ENCODE results near the gene CST5. TPM values are rescaled to one million over a fixed set of nuclear protein-coding genes. Genes with fewer than 3 reads are reported as not detected.
A peak's percentile ranks its signal among the peaks of the same experiment; 100 is the strongest.
"Not testable (repeated sequence)": the region's sequence is repeated elsewhere in the genome, so short reads cannot be mapped to it uniquely, and the experiment has no call there.

CST5 gene
- total RNA-seq, 4 donors from 2014 or later: 1.9 TPM; not detected in 3

- H3K27me3 ChIP-seq: no peaks in the 10 kb centered on the region
- H3K9me3 ChIP-seq: no peaks in the 10 kb centered on the region
- peak overlapping the region in 3 of 4 donors; percentile 64 to 89 (median 76) for H3K27ac ChIP-seq
- H3K4me3 ChIP-seq: no peak overlapping the region
- WGBS, 2 donors (ENCODE audit: low coverage in 1 of 2): 13 to 36% methylated on average over 2 to 4 of the region's 4 CpGs
- ATAC-seq: no peak
- no peaks in the 10 kb centered on the region for H3K36me3 ChIP-seq
- TF ChIP-seq, protein P1, sequence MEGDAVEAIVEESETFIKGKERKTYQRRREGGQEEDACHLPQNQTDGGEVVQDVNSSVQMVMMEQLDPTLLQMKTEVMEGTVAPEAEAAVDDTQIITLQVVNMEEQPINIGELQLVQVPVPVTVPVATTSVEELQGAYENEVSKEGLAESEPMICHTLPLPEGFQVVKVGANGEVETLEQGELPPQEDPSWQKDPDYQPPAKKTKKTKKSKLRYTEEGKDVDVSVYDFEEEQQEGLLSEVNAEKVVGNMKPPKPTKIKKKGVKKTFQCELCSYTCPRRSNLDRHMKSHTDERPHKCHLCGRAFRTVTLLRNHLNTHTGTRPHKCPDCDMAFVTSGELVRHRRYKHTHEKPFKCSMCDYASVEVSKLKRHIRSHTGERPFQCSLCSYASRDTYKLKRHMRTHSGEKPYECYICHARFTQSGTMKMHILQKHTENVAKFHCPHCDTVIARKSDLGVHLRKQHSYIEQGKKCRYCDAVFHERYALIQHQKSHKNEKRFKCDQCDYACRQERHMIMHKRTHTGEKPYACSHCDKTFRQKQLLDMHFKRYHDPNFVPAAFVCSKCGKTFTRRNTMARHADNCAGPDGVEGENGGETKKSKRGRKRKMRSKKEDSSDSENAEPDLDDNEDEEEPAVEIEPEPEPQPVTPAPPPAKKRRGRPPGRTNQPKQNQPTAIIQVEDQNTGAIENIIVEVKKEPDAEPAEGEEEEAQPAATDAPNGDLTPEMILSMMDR (IDR thresholded peaks at IDR 0.05): no peak
- TF ChIP-seq POLR2A (IDR thresholded peaks at IDR 0.05) (no peak), EP300 (IDR thresholded peaks at IDR 0.05) (no peak), POLR2AphosphoS5 (IDR thresholded peaks at IDR 0.05) (no peak)
- peaks cover 0 to 53% (median 16%) of the 10 kb centered on the region in 3 donors for H3K4me1 ChIP-seq
Observed at GRCh38 chr20:23880417-23880816, 869 bp upstream of the CST5 start.

- Histone ChIP-seq H3K4me1 (peaks cover 0 to 58% (median 19%) of the 10 kb centered on the region in 3 donors), H3K27me3 (no peaks in the 10 kb centered on the region), H3K36me3 (no peaks in the 10 kb centered on the region), H3K9me3 (no peaks in the 10 kb centered on the region), H3K4me3 (no peak overlapping the region), H3K27ac (peak overlapping the region in 3 of 4 donors; percentile 64 to 89 (median 76))
- 0 to 6% methylated on average over 3 to 4 of the region's 8 CpGs for WGBS, 2 donors (ENCODE audit: low coverage in 1 of 2)
- peak; percentile 12 for ATAC-seq
- TF ChIP-seq POLR2AphosphoS5 (IDR thresholded peaks at IDR 0.05) (no peak), POLR2A (IDR thresholded peaks at IDR 0.05) (no peak), EP300 (IDR thresholded peaks at IDR 0.05) (no peak)
- TF ChIP-seq, protein P1 (IDR thresholded peaks at IDR 0.05): no peak
Observed at GRCh38 chr20:23879811-23880374, 345 bp upstream of the CST5 start.

- Histone ChIP-seq H3K4me3 (no peak overlapping the region), H3K4me1 (peaks cover 0 to 67% (median 28%) of the 10 kb centered on the region in 3 donors), H3K9me3 (no peaks in the 10 kb centered on the region), H3K27ac (peak overlapping the region in 2 of 4 donors; percentile 76 to 89), H3K27me3 (no peaks in the 10 kb centered on the region), H3K36me3 (no peaks in the 10 kb centered on the region)
- TF ChIP-seq POLR2AphosphoS5 (IDR thresholded peaks at IDR 0.05) (no peak), POLR2A (IDR thresholded peaks at IDR 0.05) (no peak), EP300 (IDR thresholded peaks at IDR 0.05) (no peak)
- TF ChIP-seq, protein P1 (IDR thresholded peaks at IDR 0.05): no peak
- no peak for ATAC-seq
- 100% methylated on average over 1 of the region's 7 CpGs; no CpG with 5 or more reads in 1 of the 2 donors for WGBS, 2 donors (ENCODE audit: low coverage in 1 of 2)
Observed at GRCh38 chr20:23878787-23879186, 761 bp downstream of the CST5 start.

DNA sequence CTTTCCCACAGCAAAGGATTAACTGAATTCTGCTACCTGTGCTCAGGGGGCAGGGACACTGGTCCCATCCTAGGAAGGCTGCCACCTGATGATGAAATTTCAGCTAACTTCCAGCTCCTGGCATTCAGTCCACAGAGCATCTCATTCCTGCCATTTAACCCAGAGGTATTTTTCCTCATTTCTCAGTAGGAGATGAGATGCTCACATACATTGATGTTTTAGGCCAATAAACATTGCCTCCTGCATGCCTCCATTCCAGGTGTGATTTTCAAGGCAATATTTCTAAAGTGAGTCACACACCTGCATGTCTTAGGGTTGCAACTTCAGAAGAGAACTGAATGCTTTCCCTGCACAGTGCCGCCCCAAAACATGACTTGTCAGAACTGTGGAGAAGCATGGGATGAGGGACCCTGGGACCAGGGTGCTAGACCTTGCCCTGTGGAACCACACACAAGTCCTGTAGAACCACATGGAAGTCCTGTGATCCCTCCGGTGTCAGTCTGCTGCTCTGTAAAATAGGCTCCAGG lies 1.5 kb downstream of the CST5 start:
- not testable (repeated sequence) for H3K36me3 ChIP-seq, H3K4me3 ChIP-seq, H3K27me3 ChIP-seq, ATAC-seq, H3K9me3 ChIP-seq
- WGBS, 2 donors (ENCODE audit: low coverage in 1 of 2): no CpG with 5 or more reads among the region's 2 CpGs
- Histone ChIP-seq H3K4me1 (peaks cover 0 to 74% (median 28%) of the 10 kb centered on the region in 3 donors), H3K27ac (peak overlapping the region in 2 of 4 donors; percentile 76 to 89)

GRCh38 chr20:23877524-23877923 lies 2.0 kb downstream of the CST5 start:
- H3K4me1 ChIP-seq: peaks cover 0 to 79% (median 28%) of the 10 kb centered on the region in 3 donors
- WGBS, 2 donors (ENCODE audit: low coverage in 1 of 2): 90% methylated on average over 5 of the region's 6 CpGs; no CpG with 5 or more reads in 1 of the 2 donors
- no peak overlapping the region for H3K4me3 ChIP-seq
- no peaks in the 10 kb centered on the region for H3K27me3 ChIP-seq
- no peaks in the 10 kb centered on the region for H3K36me3 ChIP-seq
- TF ChIP-seq POLR2AphosphoS5 (IDR thresholded peaks at IDR 0.05) (no peak), EP300 (IDR thresholded peaks at IDR 0.05) (no peak), POLR2A (IDR thresholded peaks at IDR 0.05) (no peak)
- TF ChIP-seq, protein P1 (IDR thresholded peaks at IDR 0.05): no peak
- peak overlapping the region in 2 of 4 donors; percentile 29 to 89 for H3K27ac ChIP-seq
- ATAC-seq: no peak
- H3K9me3 ChIP-seq: no peaks in the 10 kb centered on the region
